Skin of body (tissue), 2 donors: ENCODE data around the gene ZNF808. TPM values are rescaled to one million over a fixed set of nuclear protein-coding genes. Genes with fewer than 3 reads are reported as not detected.
"Not testable (repeated sequence)": the region's sequence is repeated elsewhere in the genome, so short reads cannot be mapped to it uniquely, and the experiment has no call there.

Experiments used
- DNase-seq: peaks from one replicate; lab custom pipeline; 2025; lab: John Stamatoyannopoulos, UW
- total RNA-seq: library from RNA; depleted of rRNA; stranded (reverse); fragments of >200 nt; gene quantifications from one replicate; pipeline ENCODE4 v1.2.3, GENCODE V29; 2014

ZNF808 gene
- total RNA-seq, 1 donor from 2014 or later, result 22.1 TPM

DNA sequence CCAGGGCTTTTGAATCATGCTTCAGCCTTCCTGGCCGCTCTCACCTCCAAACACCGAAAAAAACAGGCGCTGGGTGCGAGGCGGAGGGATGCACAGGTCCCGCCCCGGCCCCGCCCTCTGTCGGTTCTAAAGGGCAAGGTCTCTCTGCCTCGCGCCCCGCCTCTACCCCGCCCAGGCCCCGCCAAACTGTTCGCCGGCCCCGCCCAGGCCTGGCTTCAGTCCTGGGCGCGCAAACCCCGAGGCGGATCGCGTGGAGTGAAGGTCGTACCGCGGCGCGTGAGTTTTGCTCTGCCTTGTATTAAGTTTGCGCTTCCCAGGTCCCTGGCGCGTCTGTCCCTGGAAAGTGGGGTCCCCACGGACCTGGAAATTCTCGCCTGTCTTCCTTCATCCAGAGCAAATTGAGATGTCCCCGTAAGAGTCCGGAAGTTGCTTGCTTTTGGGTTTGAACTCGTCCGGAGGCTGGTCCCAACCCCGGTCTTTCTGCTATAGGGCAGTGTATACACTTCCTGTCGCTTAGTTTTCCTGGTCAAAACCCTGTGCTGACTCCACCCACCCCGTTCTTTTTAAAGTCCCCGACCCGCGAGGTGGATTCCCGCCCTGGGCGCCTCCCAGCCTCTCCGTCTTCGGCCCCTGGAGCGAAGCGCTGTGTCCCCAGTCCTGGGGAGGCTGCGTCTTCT, 8.4 kb downstream of the ZNF808 start:
- DNase-seq, result peak; percentile 67

- no peak for DNase-seq
Observed at GRCh38 chr19:52536448-52536800, 9.0 kb downstream of the ZNF808 start.

GRCh38 chr19:52538815-52539214, 11.3 kb downstream of the ZNF808 start:
- DNase-seq, result not testable (repeated sequence)

DNA sequence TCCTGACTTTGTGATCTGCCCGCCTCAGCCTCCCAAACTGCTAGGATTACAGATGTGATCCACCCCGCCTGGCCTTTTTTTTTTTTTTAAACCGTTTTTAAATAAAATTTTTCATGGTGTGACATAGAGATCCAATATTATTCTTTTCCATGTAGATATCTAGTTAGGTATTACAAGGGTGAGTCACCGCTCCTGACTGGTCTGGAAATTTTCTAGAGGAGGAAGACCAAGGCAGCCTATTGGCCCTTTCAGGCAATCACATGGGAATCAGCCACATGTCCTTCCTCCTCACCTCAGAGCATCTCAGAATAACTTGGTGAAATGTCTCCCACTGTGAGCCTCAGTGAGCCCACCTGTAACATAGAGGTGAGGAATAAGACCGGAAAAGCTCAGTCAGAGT, 13.7 kb downstream of the ZNF808 start:
- not testable (repeated sequence) for DNase-seq

DNA sequence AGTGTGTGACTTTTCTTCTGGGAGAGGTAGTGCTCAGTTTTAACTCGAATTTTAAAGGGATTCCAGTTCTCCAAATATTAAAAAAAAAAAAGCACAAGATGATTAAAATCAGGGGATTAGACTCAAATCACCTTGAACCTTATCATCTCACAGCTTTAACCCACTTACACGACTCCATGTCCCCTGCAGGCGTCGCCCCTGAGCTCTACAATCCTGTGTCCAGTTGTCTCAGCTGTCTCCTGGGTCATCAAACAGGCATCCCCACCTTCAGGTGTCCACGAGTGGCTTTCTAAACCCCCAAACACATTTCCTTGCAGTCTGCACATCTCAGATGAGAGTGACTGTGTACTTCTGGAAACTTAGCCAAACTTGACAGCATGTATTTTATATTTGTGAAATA, 14.1 kb downstream of the ZNF808 start:
- DNase-seq, result no peak

DNA sequence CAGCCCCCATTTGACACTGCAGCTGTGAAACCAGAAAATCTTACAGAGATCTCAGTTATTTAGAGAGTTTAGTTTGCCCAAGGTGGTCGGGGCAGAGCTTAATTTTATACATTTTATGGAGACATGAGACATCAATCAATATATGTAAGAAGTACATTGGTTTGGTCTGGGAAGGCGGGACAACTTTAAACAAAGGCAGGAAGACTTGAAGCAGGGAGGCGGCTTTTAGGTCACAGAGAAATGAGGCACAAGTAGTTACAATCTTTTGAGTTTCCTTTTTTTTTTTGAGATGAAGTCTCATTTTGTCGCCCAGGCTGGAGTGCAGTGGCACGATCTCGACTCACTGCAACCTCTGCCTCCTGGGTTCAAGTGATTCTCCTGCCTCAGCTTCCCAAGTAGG, 15.1 kb downstream of the ZNF808 start:
- DNase-seq, result not testable (repeated sequence)

- no peak for DNase-seq
Observed at GRCh38 chr19:52542984-52543664, 15.7 kb downstream of the ZNF808 start.

DNA sequence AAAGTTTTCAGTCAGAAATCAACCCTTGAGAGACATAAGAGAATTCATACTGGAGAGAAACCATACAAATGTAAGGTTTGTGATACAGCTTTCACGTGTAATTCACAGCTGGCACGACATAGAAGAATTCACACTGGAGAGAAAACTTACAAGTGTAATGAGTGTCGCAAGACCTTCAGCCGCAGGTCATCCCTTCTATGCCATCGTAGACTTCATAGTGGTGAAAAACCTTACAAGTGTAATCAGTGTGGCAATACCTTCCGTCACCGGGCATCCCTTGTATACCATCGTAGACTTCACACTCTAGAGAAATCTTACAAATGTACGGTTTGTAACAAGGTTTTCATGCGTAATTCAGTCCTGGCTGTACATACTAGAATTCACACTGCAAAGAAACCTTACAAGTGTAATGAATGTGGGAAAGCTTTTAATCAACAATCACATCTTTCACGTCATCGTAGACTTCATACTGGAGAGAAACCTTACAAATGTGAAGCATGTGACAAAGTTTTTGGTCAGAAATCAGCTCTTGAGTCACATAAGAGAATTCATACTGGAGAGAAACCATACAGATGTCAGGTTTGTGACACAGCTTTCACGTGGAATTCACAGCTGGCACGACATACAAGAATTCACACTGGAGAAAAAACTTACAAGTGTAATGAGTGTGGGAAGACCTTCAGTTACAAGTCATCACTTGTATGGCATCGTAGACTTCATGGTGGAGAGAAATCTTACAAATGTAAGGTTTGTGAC, 26.9 kb downstream of the ZNF808 start:
- no peak for DNase-seq

GRCh38 chr19:52557231-52557995, 29.9 kb downstream of the ZNF808 start:
- no peak for DNase-seq

GRCh38 chr19:52558732-52559445, 31.4 kb downstream of the ZNF808 start:
- not testable (repeated sequence) for DNase-seq

DNA sequence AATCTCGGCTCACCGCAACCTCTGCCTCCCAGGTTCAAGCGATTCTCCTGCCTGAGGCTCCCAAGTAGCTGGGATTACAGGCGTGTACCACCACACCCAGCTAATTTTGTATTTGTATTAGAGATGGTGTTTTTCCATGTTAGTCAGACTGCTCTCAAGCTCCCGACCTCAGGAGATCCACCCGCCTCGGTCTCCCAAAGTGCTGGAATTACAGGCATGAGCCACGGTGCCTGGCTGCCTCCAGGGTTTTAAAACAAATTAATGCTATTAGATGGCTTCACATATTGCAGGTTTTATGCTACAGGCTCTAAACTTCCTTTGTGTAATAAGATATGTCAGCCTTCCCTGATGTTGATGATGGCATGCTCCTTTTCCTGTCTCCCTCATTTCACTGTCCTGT, 34.1 kb downstream of the ZNF808 start:
- not testable (repeated sequence) for DNase-seq

DNA sequence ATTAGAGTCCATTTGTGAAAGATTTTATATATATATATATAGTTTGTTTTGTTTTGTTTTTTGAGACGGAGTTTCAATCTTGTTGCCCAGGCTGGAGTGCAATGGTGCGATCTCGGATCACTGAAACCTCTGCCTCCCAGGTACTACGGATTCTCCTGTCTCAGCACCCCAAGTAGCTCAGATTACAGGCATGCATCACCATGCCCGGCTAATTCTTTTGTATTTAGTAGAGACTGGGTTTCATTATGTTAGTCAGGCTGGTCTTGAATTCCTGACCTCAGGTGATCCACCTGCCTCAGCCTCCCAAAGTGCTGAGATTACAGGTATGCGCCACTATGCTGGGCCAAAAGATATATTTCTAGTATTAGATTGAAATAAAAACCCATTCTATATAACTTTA, 38.7 kb downstream of the ZNF808 start:
- DNase-seq, result no peak

DNA sequence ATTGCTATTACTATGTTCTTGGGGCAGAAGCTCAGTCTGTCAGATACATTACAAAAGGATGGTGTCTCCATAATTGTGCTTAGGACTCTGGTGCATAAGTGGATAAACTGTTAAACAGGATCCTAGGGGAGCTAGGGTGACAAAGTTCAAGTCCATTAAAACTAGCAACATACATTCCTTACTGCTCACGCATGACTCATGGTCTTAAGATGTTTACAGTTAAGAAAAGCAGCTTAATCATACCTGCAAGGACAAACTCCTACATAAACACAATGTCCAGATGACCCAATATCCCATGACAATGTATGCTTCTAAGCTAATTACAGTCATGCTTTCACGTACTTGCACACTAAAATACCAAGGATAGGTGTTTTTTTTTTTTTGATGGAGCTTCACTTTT, 39.1 kb downstream of the ZNF808 start:
- DNase-seq, result no peak

DNA sequence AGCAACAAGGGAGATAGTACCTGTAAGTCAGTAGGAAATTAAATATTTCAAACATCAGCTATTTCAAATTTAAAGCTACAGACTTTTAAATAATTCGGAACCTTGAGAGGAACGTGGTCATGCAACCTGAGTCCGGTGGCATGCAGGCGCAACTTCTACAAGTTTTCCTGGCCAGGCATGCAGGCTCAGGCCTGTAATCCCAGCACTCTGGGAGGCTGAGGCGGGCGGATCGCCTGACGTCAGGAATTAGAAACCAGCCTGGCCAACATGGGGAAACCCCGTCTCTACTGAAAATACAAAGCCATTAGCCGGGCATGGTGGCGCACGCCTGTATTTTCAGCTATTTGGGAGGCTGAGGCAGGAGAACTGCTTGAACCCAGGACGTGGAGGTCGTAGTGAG, 40.5 kb downstream of the ZNF808 start:
- DNase-seq, result no peak

DNA sequence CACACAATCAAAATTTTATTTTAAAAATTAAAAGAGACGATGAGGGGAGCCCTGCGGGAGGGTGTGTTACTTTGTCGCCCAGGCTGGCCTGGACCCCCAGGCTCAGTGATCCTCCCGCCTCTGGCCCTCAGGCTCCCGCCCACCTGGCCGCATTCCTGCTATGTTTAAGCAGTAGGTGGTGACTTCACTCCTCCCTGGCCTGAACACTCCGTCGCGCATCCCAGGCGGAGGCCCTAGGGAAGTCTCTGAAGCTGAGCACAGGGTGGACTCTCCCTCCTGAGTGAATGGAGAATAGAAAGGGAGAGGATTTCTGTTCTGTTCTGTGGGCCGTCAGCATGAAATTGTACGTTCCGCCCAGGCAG, 42.2 kb downstream of the ZNF808 start:
- not testable (repeated sequence) for DNase-seq

GRCh38 chr19:52570000-52570861, 42.8 kb downstream of the ZNF808 start, which contains the start of gene ZNF701:
Gene ZNF701, plus strand, starts transcription at chr19:52570287. Its CDS starts 3,861 bp downstream, at chr19:52574148.
- peak; percentile 91 for DNase-seq

DNA sequence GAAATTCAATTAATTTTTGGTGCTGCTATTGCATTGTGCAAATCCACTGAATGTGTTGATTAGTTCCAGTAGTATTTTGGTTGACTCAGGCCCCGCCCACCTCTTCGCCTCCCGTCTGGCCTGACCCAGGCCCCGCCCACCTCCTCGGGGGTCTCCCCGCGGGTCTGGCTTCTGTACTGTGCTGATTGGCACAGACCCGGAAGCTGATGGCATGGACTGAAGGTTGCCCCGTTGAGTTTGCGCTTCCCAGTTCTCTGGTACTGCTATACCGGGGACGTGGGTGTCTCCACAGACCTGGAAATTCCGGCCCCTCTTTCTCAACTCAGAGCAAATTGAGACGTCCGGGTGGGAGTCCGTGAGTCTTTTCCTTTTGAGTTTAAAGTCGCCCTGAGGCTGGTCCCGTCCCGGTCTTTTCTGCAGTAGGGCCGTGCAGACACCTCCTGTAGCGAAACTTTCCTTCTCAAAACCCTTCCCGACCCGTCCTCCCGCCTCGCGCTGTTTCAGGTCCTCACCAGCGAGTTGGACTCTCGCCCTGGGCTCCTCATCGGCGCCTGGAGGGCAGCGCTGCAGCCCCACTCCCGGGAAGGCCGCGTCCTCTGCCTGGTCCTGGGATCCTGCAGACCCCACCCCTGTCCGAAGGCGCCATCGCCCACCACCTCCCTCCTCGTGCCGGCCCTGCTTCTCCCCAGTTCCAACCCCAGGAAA, 57.4 kb downstream of the ZNF808 start:
- no peak for DNase-seq

GRCh38 chr19:52585604-52586003, 58.1 kb downstream of the ZNF808 start:
- DNase-seq, result no peak

DNA sequence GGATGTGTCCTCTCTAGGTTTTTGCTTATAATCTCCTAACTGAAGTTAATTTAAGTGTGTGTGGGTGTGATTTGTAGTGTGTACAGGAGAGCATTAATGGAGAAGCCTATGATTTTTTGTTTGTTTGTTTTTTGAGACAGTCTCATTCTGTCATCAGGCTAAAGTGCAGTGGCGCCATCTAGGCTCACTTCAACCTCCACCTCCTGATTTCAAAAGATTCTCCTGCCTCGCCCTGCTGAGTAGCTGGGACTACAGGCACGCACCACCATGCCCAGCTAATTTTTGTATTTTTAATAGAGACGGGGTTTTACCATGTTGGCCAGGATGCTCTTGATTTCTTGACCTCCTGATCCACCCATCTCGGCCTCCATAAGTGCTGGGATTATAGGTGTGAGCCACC, 63.3 kb downstream of the ZNF808 start:
- DNase-seq, result no peak
